Gastroesophageal sphincter (tissue), 3 donors: ENCODE results near the gene CMTM5.

Experiments used
- CTCF ChIP-seq, 4 experiments: fragments of 200-600 bp in 2 of 4; fragments of 450-650 bp in 2 of 4; sonication (generic) in 1 of 4; IDR thresholded peaks; one replicate each; pipeline ENCODE4 v1.5.1; 2017 to 2019; ENCODE audit warnings: antibody characterized with exemption in 4 of 4, mild to moderate bottlenecking in 2 of 4, moderate library complexity in 2 of 4
- EP300 ChIP-seq: sonication (generic); formaldehyde crosslinking; IDR thresholded peaks from one replicate; pipeline ENCODE4 v1.6.1; 2017; ENCODE audit warnings: antibody characterized with exemption, mild to moderate bottlenecking
- POLR2A ChIP-seq, 2 donors: fragments of 450-650 bp; IDR thresholded peaks; one replicate each; pipeline ENCODE4 v1.6.1; 2017; ENCODE audit warnings: antibody characterized with exemption in 2 of 2, mild to moderate bottlenecking in 2 of 2, moderate library complexity in 1 of 2

DNA sequence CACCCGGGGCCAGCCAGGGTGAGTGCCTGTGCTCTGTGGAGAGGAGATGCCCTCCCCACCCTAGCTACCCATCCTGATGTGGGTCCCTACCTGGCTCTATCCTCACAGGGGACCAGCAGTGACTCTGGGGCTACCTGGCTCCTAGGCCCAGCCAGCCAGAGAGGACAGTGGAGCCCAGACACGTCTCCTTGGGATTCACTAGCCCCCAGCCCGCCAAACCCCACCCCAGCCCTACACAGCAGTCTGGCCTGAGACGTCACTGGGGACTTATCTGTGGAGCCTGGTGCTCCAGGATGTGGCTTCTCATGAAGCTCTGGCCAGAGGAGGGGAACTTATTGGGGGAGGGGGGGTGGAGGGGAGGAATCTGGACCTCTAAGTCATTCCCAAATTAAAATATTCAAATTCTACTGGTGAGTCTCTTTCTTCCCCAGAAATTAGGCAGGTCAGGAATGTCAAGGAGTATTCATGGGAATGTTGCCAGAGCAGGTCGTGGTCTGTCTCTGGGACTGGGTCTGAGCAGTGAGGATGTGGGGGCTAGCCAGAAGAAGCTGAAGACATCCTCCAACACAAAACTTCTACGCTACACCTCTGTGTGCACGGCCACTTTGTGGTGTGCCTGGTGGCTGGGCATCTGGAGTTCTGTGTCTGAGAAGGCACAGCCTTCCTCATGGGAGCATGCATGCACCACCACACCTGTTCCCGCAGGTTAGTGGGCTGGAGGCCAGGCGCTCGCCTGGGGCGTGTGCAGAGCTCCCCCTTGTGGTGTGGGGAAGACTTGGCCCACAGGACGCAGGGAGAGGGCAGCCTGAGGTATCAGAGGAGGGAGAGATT lies 2.7 kb downstream of the CMTM5 start:
- TF ChIP-seq CTCF (IDR thresholded peaks at IDR 0.05) (peak in 3 of 4 experiments; percentile 89 to 98 (median 89)), POLR2A (IDR thresholded peaks at IDR 0.05) (no peak), EP300 (no peak)
